Right atrium auricular region (tissue), 2 donors: ENCODE results near the gene MBLAC1. TPM values are rescaled to one million over a fixed set of nuclear protein-coding genes. Genes with fewer than 3 reads are reported as not detected.
A peak's percentile ranks its signal among the peaks of the same experiment; 100 is the strongest.

Experiments used
- DNase-seq: peaks from one replicate; pipeline ENCODE4 v3.0.0-alpha.2; 2019; ENCODE audit warnings: low spot score
- H3K27ac ChIP-seq, 2 donors: fragments of 200-600 bp; sonication (generic); 1 replicate in 1 of 2; 2 replicates in 1 of 2; pipeline ENCODE4 v1.5.1; 2016 to 2019
- H3K27me3 ChIP-seq, 2 donors: fragments of 200-600 bp; sonication (generic); one replicate each; pipeline versions ENCODE4 v1.5.1 to v1.6.0; 2017 to 2019
- H3K36me3 ChIP-seq: fragments of 200-600 bp; sonication (generic); one replicate; pipeline ENCODE4 v1.5.1; 2016
- H3K4me1 ChIP-seq, 2 donors: fragments of 200-600 bp; sonication (generic); one replicate each; pipeline versions ENCODE4 v1.5.1 to v1.6.0; 2017 to 2019
- H3K4me3 ChIP-seq, 2 donors: fragments of 200-600 bp; sonication (generic); 1 replicate in 1 of 2; 2 replicates in 1 of 2; pipeline ENCODE4 v1.5.1; 2017 to 2019; ENCODE audit warnings: mild to moderate bottlenecking in 1 of 2, moderate library complexity in 1 of 2
- H3K9me3 ChIP-seq, 2 donors: fragments of 200-600 bp; sonication (generic); one replicate each; pipeline ENCODE4 v1.5.1; 2019
- CTCF ChIP-seq, 2 donors: fragments of 200-600 bp; sonication (generic); IDR thresholded peaks; one replicate each; pipeline ENCODE4 v1.5.1; 2019; ENCODE audit warnings: antibody characterized with exemption in 2 of 2
- total RNA-seq, 2 donors: library from RNA; depleted of rRNA; stranded (reverse); fragments of >200 nt; gene quantifications; one replicate each; pipeline ENCODE4 v1.1.0, GENCODE V29; 2016

MBLAC1 gene
- total RNA-seq, 2 donors from 2014 or later, result 3.3 to 6.1 TPM

GRCh38 chr7:100171840-100172239 is 45.1 kb downstream of the MBLAC1 start:
- Histone ChIP-seq H3K27me3 (peaks cover 4 to 9% of the 10 kb centered on the region in 2 donors), H3K36me3 (no peaks in the 10 kb centered on the region), H3K4me3 (peak overlapping the region; percentile 9 to 47), H3K27ac (no peak overlapping the region), H3K9me3 (no peaks in the 10 kb centered on the region), H3K4me1 (peaks cover 0 to 34% of the 10 kb centered on the region in 2 donors)
- DNase-seq, result no peak
- no peak for TF ChIP-seq CTCF (IDR thresholded peaks at IDR 0.05)

- H3K4me3 ChIP-seq, result no peak overlapping the region
- H3K27me3 ChIP-seq, result peaks cover 4 to 9% of the 10 kb centered on the region in 2 donors
- H3K36me3 ChIP-seq, result no peaks in the 10 kb centered on the region
- no peak overlapping the region for H3K27ac ChIP-seq
- H3K9me3 ChIP-seq, result no peaks in the 10 kb centered on the region
- TF ChIP-seq CTCF (IDR thresholded peaks at IDR 0.05), result no peak
- H3K4me1 ChIP-seq, result peaks cover 0 to 26% of the 10 kb centered on the region in 2 donors
- no peak for DNase-seq
Observed at GRCh38 chr7:100173806-100174495, 47.2 kb downstream of the MBLAC1 start.

- Histone ChIP-seq H3K27me3 (peaks cover 4 to 9% of the 10 kb centered on the region in 2 donors), H3K9me3 (no peaks in the 10 kb centered on the region), H3K4me3 (no peak overlapping the region), H3K36me3 (no peaks in the 10 kb centered on the region), H3K4me1 (peaks cover 0 to 24% of the 10 kb centered on the region in 2 donors), H3K27ac (no peak overlapping the region)
- no peak for DNase-seq
- TF ChIP-seq CTCF (IDR thresholded peaks at IDR 0.05), result no peak
Observed at GRCh38 chr7:100174582-100174981, 47.8 kb downstream of the MBLAC1 start.

GRCh38 chr7:100175296-100175935 is 48.6 kb downstream of the MBLAC1 start:
- Histone ChIP-seq H3K4me1 (peaks cover 0 to 24% of the 10 kb centered on the region in 2 donors), H3K27ac (no peak overlapping the region), H3K36me3 (no peaks in the 10 kb centered on the region), H3K9me3 (no peaks in the 10 kb centered on the region), H3K4me3 (no peak overlapping the region), H3K27me3 (peaks cover 4 to 9% of the 10 kb centered on the region in 2 donors)
- no peak for TF ChIP-seq CTCF (IDR thresholded peaks at IDR 0.05)
- no peak for DNase-seq

GRCh38 chr7:100176096-100177044 is 49.6 kb downstream of the MBLAC1 start:
- TF ChIP-seq CTCF (IDR thresholded peaks at IDR 0.05), result no peak
- Histone ChIP-seq H3K4me3 (peak overlapping the region; percentile 38 to 48), H3K9me3 (no peaks in the 10 kb centered on the region), H3K27ac (peak overlapping the region in 1 of 2 donors; percentile 18), H3K27me3 (peaks cover 4 to 9% of the 10 kb centered on the region in 2 donors), H3K4me1 (peaks cover 0 to 18% of the 10 kb centered on the region in 2 donors), H3K36me3 (no peaks in the 10 kb centered on the region)
- DNase-seq, result no peak
